ENCODE data around the gene ASIC2.

DNA sequence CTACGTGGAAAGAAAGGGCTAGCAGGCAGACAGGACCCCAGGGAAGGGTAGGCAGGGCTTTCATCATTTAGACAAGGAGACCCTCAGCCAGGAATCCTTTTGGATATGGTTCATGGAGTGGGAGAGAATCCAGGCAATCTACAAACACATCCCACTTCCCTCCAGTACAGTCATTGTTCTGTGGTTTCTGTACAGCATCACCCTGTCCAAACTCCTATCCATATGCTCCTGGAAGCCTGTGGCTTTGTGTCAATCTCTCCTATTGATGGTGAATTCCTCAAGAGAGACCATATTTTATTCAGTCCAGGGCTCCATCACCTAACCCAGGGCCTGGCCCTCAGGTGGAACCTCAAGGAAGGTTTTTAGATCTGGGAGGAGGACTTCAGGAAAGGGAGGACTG, 202.3 kb downstream of the ASIC2 start:
- no peak for TF ChIP-seq NFRKB (IDR thresholded peaks at IDR 0.05)
- no peak for TF ChIP-seq L3MBTL2 (conservative IDR thresholded peaks at IDR 0.05)
- no peak for TF ChIP-seq FOXM1 (IDR thresholded peaks at IDR 0.05; ENCODE audit: borderline replicate concordance)
- no peak for TF ChIP-seq ARNT (IDR thresholded peaks at IDR 0.05)
- no peak for TF ChIP-seq BHLHE40 (IDR thresholded peaks at IDR 0.05; ENCODE audit: borderline replicate concordance)
- TF ChIP-seq HDGF (IDR thresholded peaks at IDR 0.05; ENCODE audit: borderline replicate concordance): no peak
- no peak for TF ChIP-seq ZNF384 (IDR thresholded peaks at IDR 0.05)
- TF ChIP-seq, protein P1, sequence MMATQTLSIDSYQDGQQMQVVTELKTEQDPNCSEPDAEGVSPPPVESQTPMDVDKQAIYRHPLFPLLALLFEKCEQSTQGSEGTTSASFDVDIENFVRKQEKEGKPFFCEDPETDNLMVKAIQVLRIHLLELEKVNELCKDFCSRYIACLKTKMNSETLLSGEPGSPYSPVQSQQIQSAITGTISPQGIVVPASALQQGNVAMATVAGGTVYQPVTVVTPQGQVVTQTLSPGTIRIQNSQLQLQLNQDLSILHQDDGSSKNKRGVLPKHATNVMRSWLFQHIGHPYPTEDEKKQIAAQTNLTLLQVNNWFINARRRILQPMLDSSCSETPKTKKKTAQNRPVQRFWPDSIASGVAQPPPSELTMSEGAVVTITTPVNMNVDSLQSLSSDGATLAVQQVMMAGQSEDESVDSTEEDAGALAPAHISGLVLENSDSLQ (IDR thresholded peaks at IDR 0.05): no peak

Data from HEK293T (cell line).